Endothelial cell of umbilical vein (primary cell): ENCODE data around the gene FIBCD1. TPM values are rescaled to one million over a fixed set of nuclear protein-coding genes. Genes with fewer than 3 reads are reported as not detected.

ENCODE experiments used
- BruUV-seq: library from RNA; stranded (reverse); fragments of 400-500 nt; replicated peaks from 2 replicates; lab custom pipeline; 2021; lab: Mats Ljungman, UMichigan
- CTCF ChIA-PET: fragments of 300-600, 350-600 bp; sonication (Branson Sonifier 250); formaldehyde crosslinking; loops from one replicate; lab custom pipeline; 2021; ENCODE audit warnings: antibody characterized with exemption, inconsistent platforms; lab: Charles Lee
- POLR2A ChIA-PET: fragments of 300-600, 350-600 bp; sonication (Branson Sonifier 250); formaldehyde crosslinking; loops from one replicate; lab custom pipeline; 2021; ENCODE audit warnings: antibody characterized with exemption, inconsistent platforms; lab: Charles Lee
- DNase-seq: peaks from one replicate; pipeline ENCODE4 v3.0.0-alpha.2; 2011; ENCODE audit warnings: low read depth, low spot score
- FAIRE-seq: peaks from 2 replicates; lab custom pipeline; 2011; peaks lifted over from hg19 to GRCh38; lab: Jason Lieb, UNC
- H2AFZ ChIP-seq: 2 replicates; pipeline ENCODE4 v1.6.0; 2012; ENCODE audit warnings: low read depth, low read length, control low read depth, inconsistent platforms
- H3K27ac ChIP-seq: 2 replicates; pipeline ENCODE4 v1.5.1; 2011; ENCODE audit warnings: low read depth, mild to moderate bottlenecking, control low read depth, low read length, moderate library complexity; ENCODE audit not compliant: insufficient read depth
- H3K27me3 ChIP-seq, 2 experiments: 2 replicates each; pipeline versions ENCODE4 v1.6.0 to v1.6.1; 2011; ENCODE audit warnings: low read length in 2 of 2, mixed read lengths in 1 of 2; ENCODE audit not compliant: control insufficient read depth in 2 of 2, insufficient read depth in 2 of 2
- H3K36me3 ChIP-seq, 2 experiments: 2 replicates in 1 of 2; 3 replicates in 1 of 2; pipeline ENCODE4 v1.5.1; 2011; ENCODE audit warnings: low read length in 2 of 2, mild to moderate bottlenecking in 1 of 2, moderate library complexity in 1 of 2; ENCODE audit not compliant: control insufficient read depth in 2 of 2, insufficient read depth in 2 of 2; ENCODE audit errors: extremely low read depth in 1 of 2
- H3K4me1 ChIP-seq: 3 replicates; pipeline ENCODE4 v1.5.1; 2011; ENCODE audit warnings: mild to moderate bottlenecking, low read length; ENCODE audit not compliant: control insufficient read depth, insufficient read depth; ENCODE audit errors: extremely low read depth
- H3K4me2 ChIP-seq: 2 replicates; pipeline ENCODE4 v1.6.1; 2011; ENCODE audit warnings: low read length, control low read depth, mixed read lengths; ENCODE audit not compliant: insufficient read depth
- H3K4me3 ChIP-seq, 3 experiments: fragments of 200-600 bp in 1 of 3; sonication (generic), shearing (Covaris generic) in 1 of 3; replicated peaks in 1 of 3; 2 replicates each; pipeline ENCODE4 v1.5.1; 2011 to 2016; ENCODE audit warnings: control low read depth in 3 of 3, low read length in 3 of 3, mild to moderate bottlenecking in 2 of 3, inconsistent platforms in 1 of 3, low read depth in 1 of 3, moderate library complexity in 1 of 3; ENCODE audit not compliant: insufficient read depth in 1 of 3
- H3K79me2 ChIP-seq: 2 replicates; pipeline ENCODE4 v1.6.0; 2012; ENCODE audit warnings: low read length, inconsistent platforms; ENCODE audit not compliant: control insufficient read depth, insufficient read depth
- H3K9ac ChIP-seq: replicated peaks from 2 replicates; pipeline ENCODE3; 2011; ENCODE audit warnings: low read length, control low read depth; ENCODE audit not compliant: insufficient read depth; ENCODE audit errors: extremely low read depth
- H3K9me1 ChIP-seq: replicated peaks from 3 replicates; pipeline ENCODE4 v1.6.0; 2011; ENCODE audit warnings: mild to moderate bottlenecking, low read length; ENCODE audit not compliant: control insufficient read depth, insufficient read depth; ENCODE audit errors: extremely low read depth
- H3K9me3 ChIP-seq: replicated peaks from 2 replicates; pipeline ENCODE4 v1.5.1; 2012; ENCODE audit warnings: low read length, inconsistent platforms; ENCODE audit not compliant: control insufficient read depth, insufficient read depth
- H4K20me1 ChIP-seq: replicated peaks from 2 replicates; pipeline ENCODE3; 2011; ENCODE audit warnings: mild to moderate bottlenecking, low read length; ENCODE audit not compliant: control insufficient read depth, insufficient read depth; ENCODE audit errors: extremely low read depth
- FOS ChIP-seq: IDR thresholded peaks from 2 replicates; pipeline ENCODE4 v1.6.1; 2011; ENCODE audit warnings: mild to moderate bottlenecking, low read length, moderate library complexity, borderline replicate concordance; ENCODE audit not compliant: insufficient read depth
- GATA2 ChIP-seq: IDR thresholded peaks from 2 replicates; pipeline ENCODE4 v1.7.0; 2011; ENCODE audit warnings: low read depth, mild to moderate bottlenecking, moderate library complexity, mixed read lengths, low read length; ENCODE audit not compliant: insufficient read length, insufficient read depth
- JUN ChIP-seq: IDR thresholded peaks from 2 replicates; pipeline ENCODE4 v1.6.1; 2011; ENCODE audit warnings: borderline replicate concordance, low read depth; ENCODE audit not compliant: insufficient read length, insufficient read depth
- MYC ChIP-seq: IDR thresholded peaks from one replicate; pipeline ENCODE4 v1.6.1; 2011; ENCODE audit warnings: mild to moderate bottlenecking, low read depth, low read length
- POLR2A ChIP-seq: IDR thresholded peaks from 2 replicates; pipeline ENCODE4 v1.6.1; 2012; ENCODE audit warnings: low read depth, mild to moderate bottlenecking, control low read depth, low read length
- POLR2AphosphoS5 ChIP-seq: IDR thresholded peaks from 2 replicates; pipeline ENCODE4 v1.6.1; 2012; ENCODE audit warnings: low read depth, mild to moderate bottlenecking, control low read depth, low read length, moderate library complexity; ENCODE audit not compliant: insufficient read depth
- dilution Hi-C: fragments of 300-500 bp; cut with MboI; formaldehyde crosslinking; loops from one replicate; pipeline ENCODE4 v1.15.0; 2019; ENCODE audit warnings: low sequenced_read_pairs; ENCODE audit not compliant: extremely low pct_ligation_motif_present
- intact Hi-C: fragments of 100-400 bp; cut with micrococcal nuclease; formaldehyde crosslinking; loops from one replicate; pipeline ENCODE4 v1.10.0; 2022
- polyA plus RNA-seq, 4 experiments: library from polyadenylated mRNA; depleted of rRNA in 3 of 4; stranded (reverse) in 3 of 4; unstranded in 1 of 4; fragments of >200 nt; gene quantifications; 2 replicates each; pipeline versions ENCODE4 v1.2.1 to v1.2.3, GENCODE V29; 2011 to 2012; ENCODE audit warnings: missing spikeins in 1 of 4
- total RNA-seq: library from RNA; stranded (reverse); gene quantifications from 2 replicates; pipeline ENCODE4 v1.2.3, GENCODE V29; 2021
- TF ChIP-seq, protein P1 (sequence below), 2 donors: IDR thresholded peaks; 1 replicate in 1 of 2; 2 replicates in 1 of 2; pipeline ENCODE4 v1.5.1; 2011; ENCODE audit warnings: low read length in 2 of 2, mild to moderate bottlenecking in 2 of 2, moderate library complexity in 2 of 2, control low read depth in 1 of 2, inconsistent platforms in 1 of 2, low read depth in 1 of 2; ENCODE audit not compliant: insufficient read depth in 1 of 2; ENCODE audit errors: extremely low read depth in 1 of 2

FIBCD1 gene
- total and polyA plus RNA-seq, 2 donors (not counting 3 experiments of a cell fraction or from before 2014, with no cell fraction given) = 0.14 TPM; not detected in 1

DNA sequence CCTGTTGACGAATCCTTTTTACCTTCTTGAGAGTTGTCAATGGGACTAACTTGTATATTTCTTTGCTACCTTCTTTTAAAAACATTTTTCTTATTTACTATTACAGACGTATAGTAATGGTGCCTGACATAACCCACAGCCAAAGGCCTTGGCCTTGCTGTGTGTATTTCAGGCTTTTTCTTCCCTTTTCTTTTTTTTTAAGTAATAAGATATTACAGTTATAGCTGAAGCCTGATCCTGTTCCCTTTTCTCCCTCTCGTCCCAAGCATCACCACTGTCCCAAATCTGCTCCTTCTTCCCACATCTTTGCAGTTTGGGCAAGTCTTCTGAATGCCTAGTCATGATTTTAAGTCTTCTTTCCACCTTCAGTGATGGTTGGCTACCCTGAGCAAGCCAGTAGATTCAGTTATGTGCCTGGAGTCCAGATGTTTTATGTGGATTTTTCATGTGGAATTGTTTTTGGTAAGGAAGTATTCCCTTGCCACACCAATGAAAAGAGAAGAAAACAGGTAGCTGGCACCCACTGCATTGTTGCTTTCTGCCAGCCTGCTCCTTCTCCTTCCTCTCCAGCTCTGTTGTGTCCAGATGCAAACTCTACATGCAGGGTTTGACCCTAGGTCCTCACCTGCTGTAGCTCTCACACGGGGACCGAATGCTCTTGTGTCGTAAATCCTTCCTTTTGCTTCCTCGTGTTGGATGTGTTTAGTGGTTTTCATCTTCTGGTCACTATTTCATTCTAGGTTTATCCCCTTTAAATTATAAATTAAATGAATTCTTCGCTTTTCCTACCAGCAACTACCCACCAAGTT is 77.5 kb downstream of the FIBCD1 start:
- no peaks in the 10 kb centered on the region for H3K9me3 ChIP-seq
- H2AFZ ChIP-seq = no peak overlapping the region
- no peak overlapping the region for H3K4me2 ChIP-seq
- H3K36me3 ChIP-seq = peaks cover 18 to 19% of the 10 kb centered on the region in 2 experiments
- TF ChIP-seq GATA2 (no peak), FOS (no peak), MYC (no peak), POLR2AphosphoS5 (no peak), JUN (no peak), POLR2A (no peak)
- TF ChIP-seq, protein P1, sequence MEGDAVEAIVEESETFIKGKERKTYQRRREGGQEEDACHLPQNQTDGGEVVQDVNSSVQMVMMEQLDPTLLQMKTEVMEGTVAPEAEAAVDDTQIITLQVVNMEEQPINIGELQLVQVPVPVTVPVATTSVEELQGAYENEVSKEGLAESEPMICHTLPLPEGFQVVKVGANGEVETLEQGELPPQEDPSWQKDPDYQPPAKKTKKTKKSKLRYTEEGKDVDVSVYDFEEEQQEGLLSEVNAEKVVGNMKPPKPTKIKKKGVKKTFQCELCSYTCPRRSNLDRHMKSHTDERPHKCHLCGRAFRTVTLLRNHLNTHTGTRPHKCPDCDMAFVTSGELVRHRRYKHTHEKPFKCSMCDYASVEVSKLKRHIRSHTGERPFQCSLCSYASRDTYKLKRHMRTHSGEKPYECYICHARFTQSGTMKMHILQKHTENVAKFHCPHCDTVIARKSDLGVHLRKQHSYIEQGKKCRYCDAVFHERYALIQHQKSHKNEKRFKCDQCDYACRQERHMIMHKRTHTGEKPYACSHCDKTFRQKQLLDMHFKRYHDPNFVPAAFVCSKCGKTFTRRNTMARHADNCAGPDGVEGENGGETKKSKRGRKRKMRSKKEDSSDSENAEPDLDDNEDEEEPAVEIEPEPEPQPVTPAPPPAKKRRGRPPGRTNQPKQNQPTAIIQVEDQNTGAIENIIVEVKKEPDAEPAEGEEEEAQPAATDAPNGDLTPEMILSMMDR (IDR thresholded peaks at IDR 0.05; ENCODE audit: extremely low read depth in 1 of 2, insufficient read depth in 1 of 2, low read depth in 1 of 2, low read length in 2 of 2) = no peak
- POLR2A ChIA-PET = no interaction called here
- no peak for FAIRE-seq
- H3K4me1 ChIP-seq = peaks cover 34% of the 10 kb centered on the region
- CTCF ChIA-PET = interaction anchor here (0.5 to 11.0 kb wide), 15 partner anchors 15 to 185 kb away, joined by 3 to 327 read pairs (median 4); partner anchors contain the start of gene ABL1
- no peaks in the 10 kb centered on the region for H4K20me1 ChIP-seq
- intact Hi-C loops (loop anchor here (1.0 kb wide), 1 partner anchor 149 kb away; no protein-coding TSS in a partner anchor), dilution Hi-C loops (loop anchor here (25.0 kb wide), 1 partner anchor 174 kb away; the partner anchor contains the start of gene EXOSC2)
- no peak for DNase-seq
- H3K27ac ChIP-seq = peak overlapping the region; percentile 52
- H3K79me2 ChIP-seq = peaks cover 82% of the 10 kb centered on the region
- H3K9ac ChIP-seq = peak overlapping the region; percentile 32
- no peak overlapping the region for H3K4me3 ChIP-seq
- H3K27me3 ChIP-seq = no peaks in the 10 kb centered on the region
- BruUV-seq = TSS peak; percentile 11
- H3K9me1 ChIP-seq = no peaks in the 10 kb centered on the region
